ENCODE measurements around the gene NDST4.

GRCh38 chr4:114922592-114922933 is 190.9 kb downstream of the NDST4 start:
- TF ChIP-seq CTCF (IDR thresholded peaks at IDR 0.05; ENCODE audit: low read depth, low read length, poor library complexity, severe bottlenecking) (no peak), EZH2phosphoT487 (IDR thresholded peaks at IDR 0.05; ENCODE audit: borderline replicate concordance, low read length) (no peak)

All from DOHH2 (cell line).